Activated CD4-positive, alpha-beta T cell treated with anti-CD3 and anti-CD28 coated beads, Interleukin-2, Interleukin-6, amounts not matched to agents 100 ng/mL and 50 ng/mL, durations not matched to agents 16 hours and 8 hours (primary cell): ENCODE data around the gene ANKS1B.
"Not testable (repeated sequence)": the region's sequence is repeated elsewhere in the genome, so short reads cannot be mapped to it uniquely, and the experiment has no call there.

Experiments
- DNase-seq: peaks from one replicate; pipeline ENCODE4 v3.0.0-alpha.2; 2020

Gene ANKS1B

GRCh38 chr12:99695050-99695449 is 289.7 kb downstream of the ANKS1B start:
- DNase-seq: no peak

- DNase-seq: no peak
These were observed 298.6 kb downstream of the ANKS1B start for GRCh38 chr12:99686142-99686541.

- DNase-seq: no peak
These were observed 304.5 kb downstream of the ANKS1B start for GRCh38 chr12:99680276-99680675.

GRCh38 chr12:99670635-99671034 is 314.1 kb downstream of the ANKS1B start:
- no peak for DNase-seq

DNA sequence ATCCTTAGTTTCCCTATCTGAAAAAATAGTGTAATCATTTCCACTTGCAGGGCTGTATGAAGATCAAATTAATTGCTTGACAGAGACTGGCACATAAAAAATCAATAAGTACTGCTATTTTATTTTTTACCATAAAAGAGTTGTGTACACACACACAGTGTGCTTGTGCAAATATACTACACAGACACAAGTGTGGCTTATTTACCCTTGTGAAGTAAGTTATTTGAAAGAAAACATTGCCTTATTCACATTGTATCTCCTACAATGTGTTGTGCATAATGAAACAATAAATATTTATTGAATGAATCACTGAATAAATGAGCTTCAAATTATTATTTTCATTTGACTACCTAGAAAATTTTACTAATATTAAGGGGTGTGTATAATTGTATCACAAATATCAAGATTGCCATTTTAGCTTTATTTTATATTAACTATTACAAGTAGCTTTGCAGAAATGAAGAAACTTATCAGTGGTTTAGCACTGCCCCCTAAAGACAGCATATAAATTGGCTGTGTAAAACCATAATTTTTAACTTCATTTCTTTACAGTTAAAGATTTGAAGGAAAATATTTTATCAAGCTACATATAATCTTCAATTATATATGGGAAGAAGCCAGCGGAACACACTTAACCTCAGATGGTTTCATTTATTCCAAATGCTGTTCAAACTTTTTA is 325.9 kb downstream of the ANKS1B start:
- no peak for DNase-seq

DNA sequence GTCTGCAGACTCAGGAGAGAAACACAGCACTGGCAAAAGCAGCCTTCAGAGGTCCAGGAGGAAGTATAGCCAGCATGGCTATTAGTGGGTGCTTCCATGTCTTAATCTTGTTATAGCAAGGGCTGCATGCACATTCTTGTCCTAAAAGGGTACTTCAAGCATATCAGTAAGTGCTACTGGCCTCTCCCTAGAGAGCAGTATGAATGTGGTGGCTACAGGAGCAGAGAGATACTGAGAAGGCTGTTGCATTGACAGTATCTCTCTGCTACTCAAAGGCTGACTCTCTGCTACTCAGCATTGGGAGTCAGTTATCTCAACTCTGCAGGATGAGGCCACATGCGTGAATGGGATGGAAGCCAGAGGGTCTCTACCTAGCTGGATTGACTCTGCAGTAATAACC is 335.2 kb downstream of the ANKS1B start:
- no peak for DNase-seq

- DNase-seq: no peak
These were observed 336.6 kb downstream of the ANKS1B start for GRCh38 chr12:99648183-99648582.

DNA sequence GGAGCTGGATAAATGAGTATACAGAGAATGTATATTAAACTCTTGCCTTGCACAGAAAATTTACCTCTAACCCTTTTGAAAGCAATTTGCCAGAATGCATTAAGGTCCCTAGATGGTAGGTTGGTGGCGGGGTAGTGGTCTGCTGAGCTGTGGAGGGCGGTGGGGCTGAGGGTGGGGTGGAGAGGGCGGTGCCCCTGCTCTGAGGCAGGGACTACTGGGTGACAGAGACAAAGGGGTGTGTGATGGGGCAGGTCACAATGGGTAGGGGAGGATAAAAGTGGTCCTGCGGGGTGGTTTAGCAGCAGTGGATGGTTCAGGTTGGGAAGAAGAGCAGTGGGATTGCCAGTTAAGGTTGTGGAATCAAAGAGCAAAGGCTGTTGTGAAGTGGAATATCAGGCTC is 337.3 kb downstream of the ANKS1B start, which contains the start of gene GARIN6:
TSS of gene GARIN6 (plus strand) at position 301 of the 400 bp plus-strand sequence. CDS start 422 bp downstream, outside the sequence.
- no peak for DNase-seq

DNA sequence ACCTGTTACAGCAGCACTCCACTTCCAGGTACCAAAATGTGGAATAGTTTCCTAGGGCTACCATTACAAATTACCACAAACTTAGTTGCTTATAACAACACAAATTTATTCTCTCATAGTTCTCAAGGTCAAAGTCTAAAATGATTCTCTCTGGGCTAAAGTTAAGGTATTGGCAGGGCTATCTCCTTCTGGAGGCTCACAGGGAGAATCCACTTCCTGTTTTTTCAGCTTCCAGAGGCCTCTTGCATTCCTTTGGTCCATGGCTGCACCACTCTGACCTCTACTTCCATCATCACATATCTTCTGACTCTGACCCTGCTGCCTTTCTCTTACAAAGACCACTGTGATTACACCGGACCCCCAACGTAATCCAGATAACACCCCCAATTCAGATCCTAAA is 340.1 kb downstream of the ANKS1B start:
- no peak for DNase-seq

DNA sequence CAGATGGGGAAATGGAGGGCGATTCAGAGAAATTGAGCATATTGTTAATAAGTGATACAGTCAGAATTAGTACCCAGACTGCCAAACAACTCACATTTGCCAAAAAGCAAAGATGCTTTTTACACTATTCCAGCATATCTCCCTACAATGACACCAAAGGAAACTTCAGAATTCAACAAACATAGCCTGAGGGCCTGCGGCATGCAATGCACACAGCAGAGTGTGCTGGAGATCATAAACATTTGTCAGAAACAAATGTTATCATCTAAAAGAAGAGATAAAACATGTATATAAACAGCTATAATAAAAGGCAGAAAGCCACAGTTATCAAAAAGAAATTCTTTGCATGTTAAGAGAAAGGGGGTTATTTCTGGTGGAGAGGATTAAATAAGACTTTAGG is 357.3 kb downstream of the ANKS1B start:
- no peak for DNase-seq

DNA sequence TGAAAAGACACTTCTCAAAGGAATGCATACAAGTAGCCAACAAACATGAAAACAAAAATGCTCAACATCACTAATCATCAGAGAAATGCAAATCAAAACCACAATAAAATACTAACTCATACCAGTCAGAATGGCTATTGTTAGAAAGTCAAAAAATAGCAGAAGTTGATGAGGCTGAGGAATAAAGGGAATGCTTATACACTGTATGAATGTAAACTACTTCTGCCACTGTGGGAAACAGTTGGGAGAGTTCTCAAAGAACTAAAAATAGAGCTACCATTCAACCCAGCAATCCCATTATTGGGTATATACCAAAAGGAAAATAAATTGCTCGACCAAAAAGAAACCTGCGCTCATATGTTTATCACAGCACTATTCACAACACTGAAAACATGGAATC is 360.1 kb downstream of the ANKS1B start:
- DNase-seq: not testable (repeated sequence)

DNA sequence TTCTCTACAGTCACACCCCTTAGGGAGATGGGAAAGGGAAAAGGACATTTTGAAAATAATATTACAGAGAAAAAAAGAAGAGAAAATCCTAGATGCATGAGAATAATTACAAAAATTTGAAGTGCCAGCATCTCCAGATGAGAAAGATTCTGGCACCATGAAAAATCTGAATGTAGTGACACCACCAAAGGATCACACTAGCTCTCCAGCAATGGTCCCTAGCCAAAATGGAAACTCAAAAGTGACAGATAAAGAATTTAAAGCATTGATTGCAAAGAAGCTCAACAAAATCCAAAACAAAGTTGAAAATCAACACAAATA is 364.6 kb downstream of the ANKS1B start:
- no peak for DNase-seq

GRCh38 chr12:99619389-99620158 is 365.2 kb downstream of the ANKS1B start:
- peak; percentile 51 for DNase-seq

- DNase-seq: no peak
These were observed 366.1 kb downstream of the ANKS1B start for GRCh38 chr12:99618657-99619056.

- DNase-seq: no peak
These were observed 373.1 kb downstream of the ANKS1B start for GRCh38 chr12:99611599-99611998.

GRCh38 chr12:99611117-99611516 is 373.6 kb downstream of the ANKS1B start:
- no peak for DNase-seq

GRCh38 chr12:99609455-99610181 is 375.1 kb downstream of the ANKS1B start:
- DNase-seq: no peak

- DNase-seq: no peak
These were observed 384.3 kb downstream of the ANKS1B start for GRCh38 chr12:99600388-99600787.

GRCh38 chr12:99598785-99599184 is 386.0 kb downstream of the ANKS1B start:
- no peak for DNase-seq

GRCh38 chr12:99596762-99597161 is 388.0 kb downstream of the ANKS1B start:
- no peak for DNase-seq

DNA sequence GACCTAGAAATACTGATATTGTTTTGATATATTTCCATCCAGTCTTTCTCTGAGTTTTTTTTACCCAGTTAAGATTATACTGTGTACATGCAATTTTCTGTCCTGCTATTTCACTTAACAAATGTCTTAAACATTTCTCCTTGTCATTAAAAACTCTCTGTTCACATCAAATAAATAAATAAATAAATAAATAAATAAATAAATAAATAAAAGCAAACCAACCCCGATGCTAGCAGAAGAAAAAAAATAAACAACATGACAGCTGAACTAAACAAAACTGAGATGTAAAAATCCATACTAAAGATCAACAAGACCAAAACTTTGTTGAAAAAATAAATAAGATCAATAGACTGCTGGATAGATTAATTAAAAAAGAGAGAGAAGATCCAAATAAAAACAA is 407.6 kb downstream of the ANKS1B start:
- not testable (repeated sequence) for DNase-seq

DNA sequence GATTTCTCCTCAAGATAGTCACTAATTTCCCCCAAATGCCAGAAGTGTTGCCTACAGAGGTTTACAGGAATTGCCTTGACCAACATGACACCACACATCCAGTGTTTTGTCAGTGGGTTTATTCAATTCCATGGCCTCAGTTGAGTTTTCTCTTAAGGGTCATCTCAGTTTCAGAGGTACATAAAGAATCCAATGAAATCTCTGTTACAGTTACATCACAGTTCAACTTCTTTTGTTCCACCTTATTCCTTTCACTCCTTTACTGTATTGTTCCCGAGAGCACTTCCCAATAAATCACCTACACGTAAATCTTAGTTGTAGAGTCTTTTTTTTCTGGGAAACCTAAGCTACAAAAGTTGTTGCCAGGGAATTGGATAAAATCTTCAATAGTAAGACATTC is 410.8 kb downstream of the ANKS1B start:
- no peak for DNase-seq

GRCh38 chr12:99567072-99567471 is 417.7 kb downstream of the ANKS1B start:
- no peak for DNase-seq

GRCh38 chr12:99558109-99558508 is 426.6 kb downstream of the ANKS1B start:
- DNase-seq: no peak
